ENCODE data around the gene KDELR1. TPM values are rescaled to one million over a fixed set of nuclear protein-coding genes. Genes with fewer than 3 reads are reported as not detected.
A peak's percentile ranks its signal among the peaks of the same experiment; 100 is the strongest.

The KDELR1 gene
- 10 to 100 TPM; 70.3 to 71.3 TPM for total RNA-seq

- peak within 1 kb of the TSS; percentile 95 for H3K4me3 Mint-ChIP-seq
- H3K9me3 Mint-ChIP-seq (ENCODE audit: insufficient read depth), result no peaks in the 10 kb centered on the region
- ATAC-seq (peak; percentile 81), DNase-seq (peak; percentile 76)
- H3K27me3 Mint-ChIP-seq (ENCODE audit: low read depth), result peaks cover 39% of the 10 kb centered on the region
- H3K4me1 Mint-ChIP-seq (ENCODE audit: low read depth), result peaks cover 30% of the 10 kb centered on the region
- H3K27ac Mint-ChIP-seq, result peak within 1 kb of the TSS; percentile 93
- ChIA-PET POLR2A (interaction anchor here (0.6 to 2.0 kb wide), 7 partner anchors 11 to 127 kb away, joined by 3 to 15 read pairs (median 3); partner anchors contain the start of genes SYNGR4 and TMEM143), CTCF (interaction anchor here (0.7 to 2.4 kb wide), 35 partner anchors 8 to 647 kb away, joined by 3 to 43 read pairs (median 4); partner anchors contain the start of genes EMP3, SYNGR4, TMEM143 and ZNF114)
- H3K36me3 Mint-ChIP-seq (ENCODE audit: low read depth), result peaks cover 16% of the 10 kb centered on the region
Observed at GRCh38 chr19:48391100-48392005, at the start of gene KDELR1. KDELR1 (minus strand) TSS chr19:48391551; CDS start chr19:48391358, 193 bp downstream.

DNA sequence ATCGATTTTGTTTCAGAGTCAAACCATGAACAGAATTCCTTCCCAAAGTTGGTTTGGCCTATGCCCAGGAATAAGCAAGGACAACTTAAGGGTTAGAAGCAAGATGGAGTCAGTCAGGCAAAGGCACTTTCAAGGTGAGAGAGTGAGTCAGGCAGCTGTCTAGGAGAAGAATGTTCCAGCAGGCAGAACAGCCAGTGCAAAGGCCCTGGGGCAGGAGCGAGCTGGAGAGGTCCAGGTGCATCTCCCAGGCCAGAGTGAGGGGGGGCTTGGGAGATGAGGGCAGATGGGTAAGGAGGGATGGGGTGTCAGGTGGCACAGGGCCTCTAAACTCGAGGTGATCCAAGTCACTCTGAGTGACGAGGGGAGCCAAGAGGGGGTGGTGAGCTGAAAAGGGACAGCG, 45.2 kb upstream of the KDELR1 start:
- Mint-ChIP-seq H3K9me3 (ENCODE audit: insufficient read depth) (no peaks in the 10 kb centered on the region), H3K4me1 (ENCODE audit: low read depth) (peaks cover 5% of the 10 kb centered on the region), H3K27ac (no peak overlapping the region), H3K27me3 (ENCODE audit: low read depth) (peaks cover 21% of the 10 kb centered on the region), H3K4me3 (no peak overlapping the region), H3K36me3 (ENCODE audit: low read depth) (no peaks in the 10 kb centered on the region)
- DNase-seq, result no peak
- CTCF ChIA-PET, result no interaction called here
- POLR2A ChIA-PET, result no interaction called here
- ATAC-seq, result no peak

- Mint-ChIP-seq H3K36me3 (ENCODE audit: low read depth) (no peaks in the 10 kb centered on the region), H3K4me3 (no peak overlapping the region), H3K9me3 (ENCODE audit: insufficient read depth) (peaks cover 5% of the 10 kb centered on the region), H3K27me3 (ENCODE audit: low read depth) (peaks cover 16% of the 10 kb centered on the region), H3K4me1 (ENCODE audit: low read depth) (peaks cover 5% of the 10 kb centered on the region), H3K27ac (no peak overlapping the region)
- ChIA-PET CTCF (interaction anchor here (0.7 to 1.7 kb wide), 4 partner anchors 11 to 172 kb away, joined by 3 to 4 read pairs (median 3); no protein-coding TSS in a partner anchor), POLR2A (no interaction called here)
- no peak for DNase-seq
- ATAC-seq, result no peak
Observed at GRCh38 chr19:48433337-48433736, 42.0 kb upstream of the KDELR1 start.

GRCh38 chr19:48428670-48429069, 37.3 kb upstream of the KDELR1 start:
- Mint-ChIP-seq H3K4me1 (ENCODE audit: low read depth) (peaks cover 9% of the 10 kb centered on the region), H3K27me3 (ENCODE audit: low read depth) (peaks cover 5% of the 10 kb centered on the region), H3K9me3 (ENCODE audit: insufficient read depth) (peaks cover 5% of the 10 kb centered on the region), H3K27ac (no peak overlapping the region), H3K36me3 (ENCODE audit: low read depth) (no peaks in the 10 kb centered on the region), H3K4me3 (no peak overlapping the region)
- ChIA-PET CTCF (no interaction called here), POLR2A (no interaction called here)
- ATAC-seq, result no peak
- DNase-seq, result no peak

- POLR2A ChIA-PET, result no interaction called here
- Mint-ChIP-seq H3K9me3 (ENCODE audit: insufficient read depth) (no peaks in the 10 kb centered on the region), H3K4me1 (ENCODE audit: low read depth) (peaks cover 5% of the 10 kb centered on the region), H3K36me3 (ENCODE audit: low read depth) (no peaks in the 10 kb centered on the region), H3K27me3 (ENCODE audit: low read depth) (peaks cover 2% of the 10 kb centered on the region), H3K27ac (no peak overlapping the region), H3K4me3 (no peak overlapping the region)
- no peak for DNase-seq
- CTCF ChIA-PET, result no interaction called here
- ATAC-seq, result no peak
Observed at GRCh38 chr19:48424694-48425219, 33.4 kb upstream of the KDELR1 start.

- no peaks in the 10 kb centered on the region for H3K36me3 Mint-ChIP-seq (ENCODE audit: low read depth)
- ChIA-PET POLR2A (no interaction called here), CTCF (no interaction called here)
- no peak overlapping the region for H3K4me3 Mint-ChIP-seq
- DNase-seq (no peak), ATAC-seq (no peak)
- H3K27ac Mint-ChIP-seq, result no peak overlapping the region
- H3K27me3 Mint-ChIP-seq (ENCODE audit: low read depth), result peaks cover 11% of the 10 kb centered on the region
- no peaks in the 10 kb centered on the region for H3K9me3 Mint-ChIP-seq (ENCODE audit: insufficient read depth)
- H3K4me1 Mint-ChIP-seq (ENCODE audit: low read depth), result peaks cover 21% of the 10 kb centered on the region
Observed at GRCh38 chr19:48421548-48421947, 30.2 kb upstream of the KDELR1 start.

DNA sequence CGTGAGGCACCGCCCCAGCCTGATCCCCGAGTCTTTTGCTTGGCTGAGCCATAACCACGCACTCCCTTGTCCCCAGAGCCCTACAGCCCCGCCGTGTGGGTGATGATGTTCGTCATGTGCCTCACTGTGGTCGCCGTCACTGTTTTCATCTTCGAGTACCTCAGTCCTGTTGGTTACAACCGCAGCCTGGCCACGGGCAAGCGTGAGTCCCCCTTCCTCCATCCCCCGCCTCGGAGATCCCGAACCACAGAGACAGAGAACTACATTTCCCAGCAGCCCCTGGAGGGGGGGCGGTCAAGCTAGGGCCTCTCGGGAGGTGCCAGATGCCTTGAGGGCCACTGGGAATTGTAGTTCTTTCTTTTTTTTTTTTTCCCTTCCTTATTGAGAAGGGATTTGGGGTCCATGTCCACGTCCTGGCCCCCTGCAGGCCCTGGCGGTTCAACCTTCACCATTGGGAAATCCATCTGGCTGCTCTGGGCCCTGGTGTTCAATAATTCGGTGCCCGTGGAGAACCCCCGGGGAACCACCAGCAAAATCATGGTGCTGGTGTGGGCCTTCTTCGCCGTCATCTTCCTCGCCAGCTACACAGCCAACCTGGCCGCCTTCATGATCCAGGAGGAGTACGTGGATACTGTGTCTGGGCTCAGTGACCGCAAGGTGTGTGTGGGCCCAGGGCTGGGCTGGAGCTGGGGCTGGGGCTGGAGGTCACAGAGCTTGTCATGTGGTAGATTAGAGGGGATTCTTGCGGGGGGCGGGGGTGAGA, 28.0 kb upstream of the KDELR1 start:
- POLR2A ChIA-PET, result no interaction called here
- CTCF ChIA-PET, result interaction anchor here (0.7 to 1.1 kb wide), 2 partner anchors 16 to 71 kb away, joined by 3 read pairs; no protein-coding TSS in a partner anchor
- H3K36me3 Mint-ChIP-seq (ENCODE audit: low read depth), result no peaks in the 10 kb centered on the region
- peak overlapping the region; percentile 90 for H3K27ac Mint-ChIP-seq
- peaks cover 23% of the 10 kb centered on the region for H3K27me3 Mint-ChIP-seq (ENCODE audit: low read depth)
- no peaks in the 10 kb centered on the region for H3K9me3 Mint-ChIP-seq (ENCODE audit: insufficient read depth)
- H3K4me3 Mint-ChIP-seq, result peak overlapping the region; percentile 76
- peak; percentile 80 for ATAC-seq
- H3K4me1 Mint-ChIP-seq (ENCODE audit: low read depth), result peaks cover 31% of the 10 kb centered on the region
- peak; percentile 81 for DNase-seq

- no peak for DNase-seq
- Mint-ChIP-seq H3K4me1 (ENCODE audit: low read depth) (peaks cover 37% of the 10 kb centered on the region), H3K36me3 (ENCODE audit: low read depth) (no peaks in the 10 kb centered on the region), H3K27me3 (ENCODE audit: low read depth) (peaks cover 28% of the 10 kb centered on the region), H3K9me3 (ENCODE audit: insufficient read depth) (no peaks in the 10 kb centered on the region), H3K4me3 (peak overlapping the region; percentile 76), H3K27ac (peak overlapping the region; percentile 90)
- no peak for ATAC-seq
- POLR2A ChIA-PET, result interaction anchor here (1.5 kb wide), 1 partner anchor 13 kb away, joined by 6 read pairs; no protein-coding TSS in a partner anchor
- CTCF ChIA-PET, result no interaction called here
Observed at GRCh38 chr19:48418317-48419064, 27.1 kb upstream of the KDELR1 start.

- H3K36me3 Mint-ChIP-seq (ENCODE audit: low read depth), result no peaks in the 10 kb centered on the region
- CTCF ChIA-PET, result interaction anchor here (1.0 kb wide), 1 partner anchor 10 kb away, joined by 3 read pairs; no protein-coding TSS in a partner anchor
- ATAC-seq (no peak), DNase-seq (no peak)
- H3K4me3 Mint-ChIP-seq, result no peak overlapping the region
- no peak overlapping the region for H3K27ac Mint-ChIP-seq
- peaks cover 28% of the 10 kb centered on the region for H3K27me3 Mint-ChIP-seq (ENCODE audit: low read depth)
- POLR2A ChIA-PET, result interaction anchor here (1.5 kb wide), 1 partner anchor 12 kb away, joined by 6 read pairs; no protein-coding TSS in a partner anchor
- peaks cover 38% of the 10 kb centered on the region for H3K4me1 Mint-ChIP-seq (ENCODE audit: low read depth)
- no peaks in the 10 kb centered on the region for H3K9me3 Mint-ChIP-seq (ENCODE audit: insufficient read depth)
Observed at GRCh38 chr19:48417421-48417820, 26.1 kb upstream of the KDELR1 start.

DNA sequence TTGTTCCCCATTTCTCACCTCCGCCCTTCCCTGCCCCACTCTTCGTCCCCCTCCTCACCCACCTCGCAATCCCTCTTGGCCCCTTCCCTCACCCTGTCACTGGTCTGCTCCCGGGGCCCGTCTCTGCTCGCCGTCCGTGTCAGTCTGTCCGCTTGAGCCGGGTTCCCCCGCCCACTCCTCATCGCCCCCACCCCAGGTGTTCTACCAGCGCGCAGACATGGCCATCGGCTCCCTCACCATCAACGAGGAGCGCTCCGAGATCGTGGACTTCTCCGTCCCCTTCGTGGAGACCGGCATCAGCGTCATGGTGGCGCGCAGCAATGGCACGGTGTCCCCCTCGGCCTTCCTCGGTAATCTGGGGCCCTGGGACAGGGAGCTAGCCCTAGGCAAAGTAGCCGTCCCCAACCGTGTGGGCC, 24.5 kb upstream of the KDELR1 start:
- POLR2A ChIA-PET, result no interaction called here
- H3K36me3 Mint-ChIP-seq (ENCODE audit: low read depth), result no peaks in the 10 kb centered on the region
- H3K9me3 Mint-ChIP-seq (ENCODE audit: insufficient read depth), result no peaks in the 10 kb centered on the region
- H3K27me3 Mint-ChIP-seq (ENCODE audit: low read depth), result peaks cover 31% of the 10 kb centered on the region
- H3K27ac Mint-ChIP-seq, result no peak overlapping the region
- H3K4me3 Mint-ChIP-seq, result peak overlapping the region; percentile 22
- ATAC-seq (no peak), DNase-seq (no peak)
- peaks cover 38% of the 10 kb centered on the region for H3K4me1 Mint-ChIP-seq (ENCODE audit: low read depth)
- CTCF ChIA-PET, result interaction anchor here (1.0 kb wide), 1 partner anchor 25 kb away, joined by 5 read pairs; the partner anchor contains the start of gene KDELR1

DNA sequence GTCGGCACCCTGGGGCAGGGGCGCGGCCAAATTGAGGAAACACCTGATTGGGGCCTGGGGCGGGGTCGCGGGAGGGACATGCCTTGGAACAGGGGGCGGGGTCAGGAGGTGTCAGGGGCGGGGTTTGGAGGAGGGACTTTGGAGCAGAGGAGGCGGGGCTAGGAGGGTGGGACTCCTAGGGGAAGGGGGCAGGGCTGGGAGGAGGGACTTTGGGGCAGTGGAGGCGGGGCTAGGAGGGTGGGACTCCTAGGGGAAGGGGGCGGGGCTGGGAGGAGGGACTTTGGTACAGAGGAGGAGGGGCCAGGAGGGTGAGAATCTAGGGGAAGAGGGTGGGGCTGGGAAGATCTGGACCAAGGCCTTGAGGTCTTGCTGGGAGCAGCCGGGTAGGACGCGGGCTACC, 24.0 kb upstream of the KDELR1 start:
- Mint-ChIP-seq H3K9me3 (ENCODE audit: insufficient read depth) (no peaks in the 10 kb centered on the region), H3K4me1 (ENCODE audit: low read depth) (peaks cover 38% of the 10 kb centered on the region), H3K4me3 (peak overlapping the region; percentile 22), H3K36me3 (ENCODE audit: low read depth) (no peaks in the 10 kb centered on the region), H3K27ac (no peak overlapping the region), H3K27me3 (ENCODE audit: low read depth) (peaks cover 31% of the 10 kb centered on the region)
- CTCF ChIA-PET, result interaction anchor here (1.4 to 1.8 kb wide), 2 partner anchors 12 to 24 kb away, joined by 8 to 10 read pairs; partner anchors contain the start of gene KDELR1
- ATAC-seq (peak; percentile 61), DNase-seq (peak; percentile 85)
- POLR2A ChIA-PET, result no interaction called here
